Measurements from ENCODE around the gene LOXL1. TPM values are rescaled to one million over a fixed set of nuclear protein-coding genes. Genes with fewer than 3 reads are reported as not detected.

LOXL1 gene
- total and polyA plus RNA-seq, 2 of the 4 experiments (the other 2 are of a cell fraction), result 148 to 332 TPM

DNA sequence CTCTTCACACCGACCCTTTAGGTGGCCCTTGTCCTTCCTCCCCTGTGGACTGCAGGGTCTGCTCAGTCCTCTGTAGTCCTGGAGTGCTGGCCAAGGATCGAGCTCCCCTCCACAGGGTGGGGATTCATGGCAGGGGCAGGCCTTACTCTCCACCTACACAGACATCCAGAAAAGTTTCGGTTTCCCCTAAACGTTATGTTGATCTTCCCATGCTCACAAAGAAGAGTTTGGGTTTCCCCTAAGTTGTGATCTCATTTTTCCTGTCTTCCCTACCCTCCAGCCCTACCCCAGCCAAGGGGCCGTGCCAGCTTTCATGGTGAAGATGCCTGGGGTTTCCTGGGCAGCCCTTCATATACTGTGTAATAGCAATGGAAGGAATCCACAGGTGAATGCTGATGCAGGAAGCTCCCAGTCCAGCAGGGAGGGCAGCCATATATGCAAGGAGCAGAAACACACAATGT, 55.5 kb downstream of the LOXL1 start:
- H3K9ac ChIP-seq (ENCODE audit: low read depth, low read length), result 0 out of 2 replicates have a peak overlapping the region, but pooled peaks have one; percentile 12
- BruUV-seq (replicated peaks), result no TSS peak
- H4K20me1 ChIP-seq (ENCODE audit: insufficient read depth, low read length), result no peaks in the 10 kb centered on the region
- H2AFZ ChIP-seq (replicated peaks; ENCODE audit: low read length, poor library complexity), result peak overlapping the region; percentile 88
- ChIA-PET POLR2A (ENCODE audit: unreplicated experiment) (no interaction called here), CTCF (interaction anchor here (1.1 to 1.3 kb wide), 2 partner anchors 13 to 31 kb away, joined by 3 to 4 read pairs; partner anchors contain the start of gene PML)
- 62% methylated on average over 2 of the region's 5 CpGs; no CpG with 5 or more reads in 1 of the 2 experiments for WGBS, 2 experiments (ENCODE audit: extremely low coverage in 2 of 2, insufficient read length in 1 of 2)
- peak overlapping the region; percentile 96 for H3K14ac ChIP-seq (replicated peaks; ENCODE audit: low read depth, low read length)
- H3K56ac ChIP-seq (ENCODE audit: extremely low read depth, insufficient read depth, low read length), result peak overlapping the region; percentile 66; the same call in 1 of the 2 replicates
- peak overlapping the region; percentile 96 for H4K91ac ChIP-seq (ENCODE audit: insufficient read depth, low read depth, low read length)
- peaks cover 0 to 8% of the 10 kb centered on the region in 2 experiments; a peak in 1 of 4 replicates for H3K79me1 ChIP-seq (ENCODE audit: low read depth in 1 of 2, low read length in 2 of 2)
- peak overlapping the region; percentile 63 to 97 for H4K8ac ChIP-seq (ENCODE audit: low read depth in 2 of 2, low read length in 2 of 2)
- DNase-seq, result no peak
- H3K4me3 ChIP-seq (ENCODE audit: insufficient read depth, low read depth, low read length), result no peak overlapping the region
- H3K4me1 ChIP-seq (ENCODE audit: control insufficient read depth, insufficient read depth, low read length), result peaks cover 38% of the 10 kb centered on the region
- ATAC-seq (ENCODE audit: low read depth), result no peak
- peak overlapping the region; percentile 80 for H4K5ac ChIP-seq (ENCODE audit: low read depth, low read length)
- peaks cover 27% of the 10 kb centered on the region for H3K9me1 ChIP-seq (ENCODE audit: insufficient read depth, low read length)
- H2BK20ac ChIP-seq (ENCODE audit: low read depth, low read length), result peak overlapping the region; percentile 98
- peak overlapping the region; percentile 83; the same call in 2 of the 3 replicates for H2BK15ac ChIP-seq (ENCODE audit: low read depth, low read length)
- H3K18ac ChIP-seq (ENCODE audit: low read depth, low read length), result peak overlapping the region; percentile 76
- H3K9me3 ChIP-seq (ENCODE audit: control insufficient read depth, insufficient read depth, low read length), result no peaks in the 10 kb centered on the region
- peak overlapping the region; percentile 99 for H2AK5ac ChIP-seq (ENCODE audit: low read depth, low read length)
- H3K4me2 ChIP-seq (ENCODE audit: low read depth, low read length), result no peak overlapping the region
- H3K4ac ChIP-seq (ENCODE audit: low read depth, low read length), result peak overlapping the region; percentile 99
- TF ChIP-seq RAD21 (IDR thresholded peaks at IDR 0.05; ENCODE audit: low read length), result no peak
- TF ChIP-seq CEBPB (IDR thresholded peaks at IDR 0.05; ENCODE audit: low read depth, low read length), result no peak
- no peak for TF ChIP-seq RFX5 (IDR thresholded peaks at IDR 0.05; ENCODE audit: low read depth, low read length)
- TF ChIP-seq MXI1 (IDR thresholded peaks at IDR 0.05; ENCODE audit: borderline replicate concordance, low read depth, low read length), result no peak
- no peak for TF ChIP-seq CHD1 (IDR thresholded peaks at IDR 0.05; ENCODE audit: low read depth, low read length)
- TF ChIP-seq MAFK (IDR thresholded peaks at IDR 0.05; ENCODE audit: low read depth, low read length), result no peak
- dilution Hi-C loops (cut with HindIII; ENCODE audit: low sequenced_read_pairs, unreplicated experiment), result no loop called here
- no peaks in the 10 kb centered on the region for H3K36me3 ChIP-seq (ENCODE audit: control insufficient read depth, insufficient read depth, low read length)
- peak overlapping the region; percentile 92 for H3K27ac ChIP-seq (ENCODE audit: insufficient read depth, low read length)
- intact Hi-C loops (cut with micrococcal nuclease), result no loop called here
- H2BK120ac ChIP-seq (ENCODE audit: low read depth, low read length), result peak overlapping the region; percentile 98
- H2AK9ac ChIP-seq (replicated peaks; ENCODE audit: low read depth, low read length, poor library complexity), result peak overlapping the region; percentile 97
- no peaks in the 10 kb centered on the region for H3K27me3 ChIP-seq (ENCODE audit: control insufficient read depth, insufficient read depth, low read length)
- H2BK5ac ChIP-seq (ENCODE audit: low read depth, low read length, poor library complexity, severe bottlenecking), result peak overlapping the region; percentile 98
- in situ Hi-C loops (cut with MboI; ENCODE audit: low sequenced_read_pairs), result no loop called here
- peak overlapping the region; percentile 96 for H3K23ac ChIP-seq (ENCODE audit: low read depth, low read length)
